K562 (cell line): ENCODE data around the gene PVALEF. TPM values are rescaled to one million over a fixed set of nuclear protein-coding genes. Genes with fewer than 3 reads are reported as not detected.

Source experiments
- BRF2 ChIP-seq: IDR thresholded peaks from 3 replicates; pipeline ENCODE4 v1.6.1; 2011; ENCODE audit warnings: borderline replicate concordance, mild to moderate bottlenecking; ENCODE audit not compliant: insufficient read length, insufficient read depth
- DACH1 ChIP-seq: fragments of 450-650 bp; IDR thresholded peaks from 2 replicates; pipeline ENCODE4 v1.6.1; 2018; ENCODE audit not compliant: partially characterized antibody
- ETS2 ChIP-seq: IDR thresholded peaks from 2 replicates; pipeline ENCODE4 v1.6.1; 2016; ENCODE audit warnings: borderline replicate concordance, missing genetic modification characterization, mild to moderate bottlenecking, moderate library complexity, missing compliant biosample characterization; ENCODE audit not compliant: poor library complexity, severe bottlenecking
- JUND ChIP-seq, 2 experiments: IDR thresholded peaks; 2 replicates in 1 of 2; 3 replicates in 1 of 2; pipeline ENCODE4 v1.6.1; 2011; ENCODE audit warnings: borderline replicate concordance in 2 of 2, low read depth in 2 of 2, low read length in 2 of 2, improper control_type of control experiment in 1 of 2, missing biosample characterization in 1 of 2, missing genetic modification characterization in 1 of 2, missing genetic modification reagents in 1 of 2
- L3MBTL2 ChIP-seq: fragments of 450-650 bp; IDR thresholded peaks from 2 replicates; pipeline ENCODE4 v1.6.1; 2016; ENCODE audit warnings: mild to moderate bottlenecking, moderate library complexity
- MXI1 ChIP-seq: IDR thresholded peaks from 2 replicates; pipeline ENCODE4 v1.6.1; 2011; ENCODE audit warnings: low read depth, mild to moderate bottlenecking, improper control_type of control experiment, low read length
- NR2C2 ChIP-seq, 2 experiments: fragments of 200-800 bp in 1 of 2; sonication (Bioruptor generic) in 1 of 2; sonication (generic) in 1 of 2; formaldehyde crosslinking in 1 of 2; IDR thresholded peaks; 2 replicates each; pipeline versions ENCODE4 v1.6.1 to v1.8.0; 2016 to 2022; ENCODE audit warnings: mild to moderate bottlenecking in 1 of 2, missing compliant biosample characterization in 1 of 2, missing genetic modification characterization in 1 of 2, missing genetic modification reagents in 1 of 2
- PKNOX1 ChIP-seq: fragments of 450-650 bp; IDR thresholded peaks from 2 replicates; pipeline ENCODE4 v1.6.1; 2016
- RBFOX2 ChIP-seq: fragments of 200-400 bp; formaldehyde crosslinking; IDR thresholded peaks from 2 replicates; pipeline ENCODE4 v1.6.1; 2017; ENCODE audit warnings: low read depth, mild to moderate bottlenecking, low read length, moderate library complexity
- RCOR1 ChIP-seq, 2 experiments: IDR thresholded peaks; 2 replicates each; pipeline ENCODE4 v1.6.1; 2012; ENCODE audit warnings: low read depth in 2 of 2, low read length in 2 of 2, borderline replicate concordance in 1 of 2, improper control_type of control experiment in 1 of 2
- SIX5 ChIP-seq, 2 experiments: IDR thresholded peaks; 2 replicates each; pipeline ENCODE4 v1.6.1; 2011; ENCODE audit warnings: low read length in 2 of 2, borderline replicate concordance in 1 of 2, low read depth in 1 of 2, mild to moderate bottlenecking in 1 of 2, moderate library complexity in 1 of 2; ENCODE audit not compliant: insufficient read depth in 1 of 2
- SMAD4 ChIP-seq: fragments of 250-450 bp; sonication (Bioruptor Pico); conservative IDR thresholded peaks from 2 replicates; pipeline ENCODE4 v1.8.0; 2021; ENCODE audit warnings: inconsistent platforms, mild to moderate bottlenecking, moderate library complexity
- SOX6 ChIP-seq: fragments of 450-650 bp; IDR thresholded peaks from 2 replicates; pipeline ENCODE4 v1.6.1; 2014; ENCODE audit warnings: mild to moderate bottlenecking
- SP1 ChIP-seq: sonication (generic); formaldehyde crosslinking; IDR thresholded peaks from 2 replicates; pipeline ENCODE4 v1.8.1; 2022; ENCODE audit warnings: mild to moderate bottlenecking, missing genetic modification reagents
- SREBF2 ChIP-seq: sonication (generic); formaldehyde crosslinking; IDR thresholded peaks from 2 replicates; pipeline ENCODE4 v1.4.0; 2020; ENCODE audit warnings: mild to moderate bottlenecking, missing genetic modification reagents
- SRSF7 ChIP-seq: fragments of 200-400 bp; formaldehyde crosslinking; optimal IDR thresholded peaks from 2 replicates; pipeline ENCODE3; 2017; ENCODE audit warnings: mild to moderate bottlenecking, low read depth, low read length
- TRIM28 ChIP-seq: fragments of 450-650 bp; IDR thresholded peaks from 2 replicates; pipeline ENCODE4 v1.6.1; 2017
- USF1 ChIP-seq: sonication (generic); formaldehyde crosslinking; IDR thresholded peaks from 2 replicates; pipeline ENCODE4 v1.9.0; 2022; ENCODE audit warnings: mild to moderate bottlenecking, missing genetic modification reagents
- ZBTB2 ChIP-seq: fragments of 450-650 bp; IDR thresholded peaks from 2 replicates; pipeline ENCODE4 v1.6.1; 2016; ENCODE audit warnings: antibody characterized with exemption
- ZNF12 ChIP-seq: sonication (generic); formaldehyde crosslinking; IDR thresholded peaks from 2 replicates; pipeline ENCODE4 v1.4.0; 2020; ENCODE audit warnings: mild to moderate bottlenecking, missing genetic modification reagents
- ZNF133 ChIP-seq: fragments of 250-450 bp; sonication (Bioruptor Pico); IDR thresholded peaks from 2 replicates; pipeline ENCODE4 v1.4.0; 2020; ENCODE audit warnings: mild to moderate bottlenecking
- ZNF174 ChIP-seq: fragments of 250-450 bp; sonication (Bioruptor Pico); IDR thresholded peaks from 2 replicates; pipeline ENCODE4 v1.4.0; 2020; ENCODE audit warnings: mild to moderate bottlenecking
- ZNF253 ChIP-seq: fragments of 250-450 bp; sonication (Bioruptor Pico); conservative IDR thresholded peaks from 2 replicates; pipeline ENCODE4 v1.6.1; 2021; ENCODE audit warnings: mild to moderate bottlenecking
- ZNF778 ChIP-seq: fragments of 450-650 bp; formaldehyde crosslinking; IDR thresholded peaks from 2 replicates; pipeline ENCODE4 v1.4.0; 2020; ENCODE audit warnings: mild to moderate bottlenecking, moderate library complexity
- polyA plus RNA-seq, 8 experiments: library from polyadenylated mRNA; depleted of rRNA in 4 of 8; stranded (reverse) in 5 of 8; unstranded in 3 of 8; fragments of >200 nt; fragmentation: Nextera tagmentation in 2 of 8; fragmentation: Illumina TruSeq in 1 of 8; extraction: Ambion mirVana in 2 of 8; extraction: Trizol in 1 of 8; gene quantifications; 2 replicates each; pipeline versions ENCODE4 v1.2.1 to v1.2.3, GENCODE V29; 2011 to 2014; ENCODE audit warnings: inconsistent platforms in 1 of 8, missing spikeins in 1 of 8
- total RNA-seq, 7 experiments: library from RNA; depleted of rRNA in 6 of 7; stranded (reverse); fragments of >200 nt in 6 of 7; fragmentation: Illumina TruSeq in 2 of 7; extraction: Trizol in 2 of 7; gene quantifications; 2 replicates each; pipeline versions ENCODE4 v1.2.1 to v1.2.3, GENCODE V29; 2011 to 2021; ENCODE audit warnings: low replicate concordance in 1 of 7

The PVALEF gene
- total and polyA plus RNA-seq, 9 of the 15 experiments (the other 6 are each of a cell fraction or from before 2014, with no cell fraction given), result not detected

GRCh38 chr17:81222906-81223761, 57.8 kb downstream of the PVALEF start, which contains the start of gene CEP131 (continued):
- TF ChIP-seq SRSF7 (no peak), DACH1 (no peak), ZNF12 (CRISPR knock-in tag) (no peak), RCOR1 (IDR thresholded peaks at IDR 0.05; ENCODE audit: borderline replicate concordance in 1 of 2, low read depth in 2 of 2, low read length in 2 of 2) (no peak), USF1 (CRISPR knock-in tag) (no peak), MXI1 (no peak), SMAD4 (peak; percentile 50), ZNF174 (no peak), SOX6 (no peak), L3MBTL2 (peak; percentile 100), SP1 (CRISPR knock-in tag) (peak; percentile 84), BRF2 (no peak), ZNF133 (CRISPR knock-in tag) (no peak), PKNOX1 (peak; percentile 100), SREBF2 (CRISPR knock-in tag) (no peak), ZBTB2 (no peak), ETS2 (tag) (no peak), JUND (IDR thresholded peaks at IDR 0.05; ENCODE audit: borderline replicate concordance, low read depth, low read length) (peak; percentile 3; the same call in 1 of the 2 replicates), JUND (tag; IDR thresholded peaks at IDR 0.05; ENCODE audit: borderline replicate concordance, low read depth, low read length) (no peak; the same call in 2 of the 3 replicates), ZNF778 (no peak), SIX5 (IDR thresholded peaks at IDR 0.05; ENCODE audit: borderline replicate concordance in 1 of 2, insufficient read depth in 1 of 2, low read depth in 1 of 2, low read length in 2 of 2) (no peak), ZNF253 (CRISPR knock-in tag) (no peak), NR2C2 (CRISPR knock-in tag; IDR thresholded peaks at IDR 0.05) (no peak), NR2C2 (tag; IDR thresholded peaks at IDR 0.05) (peak; percentile 86), TRIM28 (0 out of 2 replicates have a peak, but pooled peaks have one; percentile 39), RBFOX2 (peak; percentile 85)
